ENCODE measurements around the gene IPO13.
A peak's percentile ranks its signal among the peaks of the same experiment; 100 is the strongest.

The IPO13 gene

GRCh38 chr1:43908226-43908625 is 38.5 kb upstream of the IPO13 start:
- Histone ChIP-seq H2AFZ (ENCODE audit: low read length) (no peak overlapping the region), H3K9ac (ENCODE audit: low read length) (no peak overlapping the region), H4K20me1 (ENCODE audit: insufficient read depth, low read length) (no peaks in the 10 kb centered on the region), H3K27ac (ENCODE audit: low read length) (no peak overlapping the region), H3K36me3 (replicated peaks; ENCODE audit: insufficient read depth, low read length) (no peaks in the 10 kb centered on the region), H3K9me3 (replicated peaks; ENCODE audit: insufficient read depth, low read length) (no peaks in the 10 kb centered on the region), H3K4me1 (ENCODE audit: low read length) (no peaks in the 10 kb centered on the region), H3K4me2 (ENCODE audit: low read depth, low read length) (no peak overlapping the region), H3K27me3 (replicated peaks; ENCODE audit: insufficient read depth, low read length) (no peaks in the 10 kb centered on the region), H3K4me3 (ENCODE audit: low read length) (no peak overlapping the region), H3K79me2 (ENCODE audit: low read length) (no peaks in the 10 kb centered on the region), H3F3A (ENCODE audit: insufficient read depth, low read length) (no peaks in the 10 kb centered on the region), H3K9me2 (replicated peaks; ENCODE audit: insufficient read depth, low read length) (no peaks in the 10 kb centered on the region)
- no peak for DNase-seq
- no peak for TF ChIP-seq EZH2 (optimal IDR thresholded peaks at IDR 0.05; ENCODE audit: low read depth, low read length)
- TF ChIP-seq CTCF (IDR thresholded peaks at IDR 0.05; ENCODE audit: low read length), result no peak
- TF ChIP-seq EZH2phosphoT487 (IDR thresholded peaks at IDR 0.05; ENCODE audit: low read length), result no peak

GRCh38 chr1:43908858-43909257 is 37.9 kb upstream of the IPO13 start:
- TF ChIP-seq EZH2 (optimal IDR thresholded peaks at IDR 0.05; ENCODE audit: low read depth, low read length) (no peak), CTCF (IDR thresholded peaks at IDR 0.05; ENCODE audit: low read length) (no peak), EZH2phosphoT487 (IDR thresholded peaks at IDR 0.05; ENCODE audit: low read length) (no peak)
- Histone ChIP-seq H3K9me3 (replicated peaks; ENCODE audit: insufficient read depth, low read length) (no peaks in the 10 kb centered on the region), H3K27me3 (replicated peaks; ENCODE audit: insufficient read depth, low read length) (no peaks in the 10 kb centered on the region), H4K20me1 (ENCODE audit: insufficient read depth, low read length) (no peaks in the 10 kb centered on the region), H3F3A (ENCODE audit: insufficient read depth, low read length) (no peaks in the 10 kb centered on the region), H3K79me2 (ENCODE audit: low read length) (no peaks in the 10 kb centered on the region), H3K4me1 (ENCODE audit: low read length) (no peaks in the 10 kb centered on the region), H3K4me2 (ENCODE audit: low read depth, low read length) (no peak overlapping the region), H2AFZ (ENCODE audit: low read length) (no peak overlapping the region), H3K36me3 (replicated peaks; ENCODE audit: insufficient read depth, low read length) (no peaks in the 10 kb centered on the region), H3K4me3 (ENCODE audit: low read length) (no peak overlapping the region), H3K27ac (ENCODE audit: low read length) (no peak overlapping the region), H3K9me2 (replicated peaks; ENCODE audit: insufficient read depth, low read length) (no peaks in the 10 kb centered on the region), H3K9ac (ENCODE audit: low read length) (no peak overlapping the region)
- no peak for DNase-seq

- TF ChIP-seq CTCF (IDR thresholded peaks at IDR 0.05; ENCODE audit: low read length), result peak; percentile 23; the same call in 1 of the 2 replicates
- TF ChIP-seq EZH2phosphoT487 (IDR thresholded peaks at IDR 0.05; ENCODE audit: low read length), result no peak
- H3K36me3 ChIP-seq (replicated peaks; ENCODE audit: insufficient read depth, low read length), result no peaks in the 10 kb centered on the region
- no peak overlapping the region for H3K9ac ChIP-seq (ENCODE audit: low read length)
- no peaks in the 10 kb centered on the region for H3K27me3 ChIP-seq (replicated peaks; ENCODE audit: insufficient read depth, low read length)
- no peaks in the 10 kb centered on the region for H3K9me2 ChIP-seq (replicated peaks; ENCODE audit: insufficient read depth, low read length)
- no peaks in the 10 kb centered on the region for H3K4me1 ChIP-seq (ENCODE audit: low read length)
- H3K9me3 ChIP-seq (replicated peaks; ENCODE audit: insufficient read depth, low read length), result no peaks in the 10 kb centered on the region
- no peak overlapping the region for H3K4me3 ChIP-seq (ENCODE audit: low read length)
- no peaks in the 10 kb centered on the region for H3K79me2 ChIP-seq (ENCODE audit: low read length)
- H2AFZ ChIP-seq (ENCODE audit: low read length), result no peak overlapping the region
- H3F3A ChIP-seq (ENCODE audit: insufficient read depth, low read length), result no peaks in the 10 kb centered on the region
- no peak overlapping the region for H3K4me2 ChIP-seq (ENCODE audit: low read depth, low read length)
- no peaks in the 10 kb centered on the region for H4K20me1 ChIP-seq (ENCODE audit: insufficient read depth, low read length)
- DNase-seq, result no peak
- H3K27ac ChIP-seq (ENCODE audit: low read length), result no peak overlapping the region
These were observed 36.4 kb upstream of the IPO13 start for GRCh38 chr1:43910343-43910742.

All from MM.1S (cell line).